Eye (tissue), 1 donor: ENCODE measurements around the gene KLHDC8A.

Experiments
- DNase-seq: peaks from one replicate; pipeline ENCODE4 v3.0.0-alpha.2; 2015

The KLHDC8A gene

DNA sequence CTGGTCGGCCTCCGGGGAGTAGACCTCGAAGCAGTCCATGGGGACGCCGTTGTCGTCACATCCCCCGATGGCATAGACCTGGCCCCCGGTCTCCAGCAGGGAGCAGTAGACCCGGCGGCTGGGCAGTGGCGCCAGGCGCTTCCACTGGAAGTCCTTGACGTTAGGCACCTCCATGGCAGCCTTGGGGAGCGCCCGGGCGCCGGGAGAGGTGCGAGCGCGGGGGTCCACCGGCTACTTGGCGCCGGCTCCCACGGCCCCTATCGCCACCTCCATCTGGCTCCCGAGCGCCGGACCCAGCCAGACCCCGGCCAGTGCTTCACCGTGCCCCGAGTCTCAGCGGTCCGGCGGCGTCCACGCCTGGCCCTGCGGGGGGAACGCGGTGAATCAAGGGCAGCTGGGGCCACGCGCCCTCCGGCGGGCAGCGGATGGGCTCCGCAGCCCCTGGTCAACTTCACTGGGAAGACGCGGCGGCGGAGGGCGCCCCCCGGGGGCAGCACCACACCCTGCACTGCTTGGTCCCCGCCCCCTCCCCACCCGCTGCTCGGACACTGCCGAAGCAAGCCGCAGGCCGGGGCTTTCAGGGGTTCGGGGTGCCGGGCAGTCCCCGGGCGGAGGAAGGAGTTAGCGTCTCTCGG, 13.2 kb downstream of the KLHDC8A start:
- peak; percentile 74 for DNase-seq

DNA sequence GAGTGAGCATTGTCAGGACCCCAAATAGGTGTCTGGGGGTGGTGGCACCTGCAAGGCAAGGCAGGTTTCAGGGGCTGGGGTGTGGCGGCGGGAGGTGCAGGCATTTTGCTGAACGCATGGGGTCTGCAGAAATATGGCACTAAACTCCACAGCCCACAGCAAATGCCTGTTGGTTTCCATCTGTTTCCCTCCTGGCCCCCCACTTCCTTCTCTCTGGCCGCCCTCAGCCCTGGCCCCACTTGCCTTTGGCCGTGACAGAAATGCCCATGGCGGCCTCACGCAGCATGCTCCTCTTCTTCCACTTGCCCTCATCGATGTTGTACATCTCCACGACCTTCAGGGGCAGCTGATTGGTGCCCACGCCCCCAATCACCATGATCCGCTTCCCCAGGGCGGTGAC, 13.7 kb downstream of the KLHDC8A start:
- no peak for DNase-seq

- no peak for DNase-seq
These were observed 16.0 kb downstream of the KLHDC8A start for GRCh38 chr1:205340676-205341075.

GRCh38 chr1:205339717-205340116, 17.0 kb downstream of the KLHDC8A start:
- no peak for DNase-seq

DNA sequence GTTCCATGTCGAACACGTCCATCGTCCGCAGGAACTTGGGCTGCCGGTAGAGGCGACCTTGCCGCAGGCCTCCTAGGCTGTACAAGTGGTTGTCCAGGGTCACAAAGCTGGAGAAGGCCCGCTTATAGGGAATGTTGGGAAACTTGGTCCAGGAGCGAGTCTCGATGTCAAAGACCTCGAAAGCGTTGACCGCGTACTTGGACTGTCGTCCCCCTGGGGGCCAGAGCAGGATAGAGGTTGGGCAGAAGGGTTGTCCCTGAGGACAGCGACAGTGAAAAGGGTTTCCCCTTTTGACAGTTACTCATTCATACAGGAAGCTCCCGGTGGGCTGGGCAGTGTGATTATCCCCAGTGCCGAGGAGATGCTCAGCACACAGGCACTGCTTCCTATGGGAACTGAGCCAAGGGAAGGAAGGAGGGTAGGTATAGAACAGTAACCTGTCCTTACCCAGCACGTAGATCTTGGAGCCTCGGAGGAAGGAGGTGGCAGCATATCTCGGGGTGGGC, 17.5 kb downstream of the KLHDC8A start:
- no peak for DNase-seq

DNA sequence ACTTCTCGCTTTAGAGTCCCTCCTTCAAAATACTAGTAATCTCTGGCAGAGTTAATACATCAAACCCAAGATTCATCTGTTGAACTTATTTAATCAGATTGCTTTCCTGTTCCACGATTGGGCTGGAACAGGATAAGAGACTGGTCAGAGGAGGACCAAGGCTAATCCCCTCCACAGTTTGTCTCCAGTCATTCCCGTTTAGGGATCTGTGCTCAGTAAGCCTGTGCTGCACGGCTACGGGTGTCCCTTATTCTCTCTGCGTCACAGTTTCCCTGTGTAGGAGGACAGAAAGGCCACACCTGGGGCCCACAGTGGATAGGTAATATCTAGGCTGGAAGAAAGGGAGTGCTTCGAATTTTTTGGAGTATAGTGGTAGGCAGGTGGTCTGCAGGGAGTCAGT, 18.7 kb downstream of the KLHDC8A start:
- no peak for DNase-seq

DNA sequence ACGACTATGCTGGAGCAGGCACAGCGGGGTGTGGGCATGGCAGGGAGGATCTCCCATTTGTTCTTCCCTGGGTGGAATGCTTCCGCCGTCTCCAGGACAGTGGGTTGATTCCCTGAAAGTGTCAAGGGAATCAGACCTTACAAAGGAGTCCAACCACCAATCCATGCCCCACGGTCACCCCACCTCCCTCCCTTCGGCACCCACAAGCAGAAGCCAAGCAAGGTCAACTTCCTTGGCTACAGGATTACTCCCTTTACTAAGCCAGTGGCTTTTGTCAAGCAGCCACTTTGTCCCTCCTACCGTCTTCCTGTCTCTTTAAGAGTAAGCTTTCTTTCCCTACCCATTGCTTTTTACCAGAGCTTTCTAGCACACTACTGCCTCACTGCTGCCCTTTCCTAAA, 19.2 kb downstream of the KLHDC8A start:
- no peak for DNase-seq

- peak; percentile 91 for DNase-seq
These were observed 21.0 kb downstream of the KLHDC8A start for GRCh38 chr1:205335692-205336091.

DNA sequence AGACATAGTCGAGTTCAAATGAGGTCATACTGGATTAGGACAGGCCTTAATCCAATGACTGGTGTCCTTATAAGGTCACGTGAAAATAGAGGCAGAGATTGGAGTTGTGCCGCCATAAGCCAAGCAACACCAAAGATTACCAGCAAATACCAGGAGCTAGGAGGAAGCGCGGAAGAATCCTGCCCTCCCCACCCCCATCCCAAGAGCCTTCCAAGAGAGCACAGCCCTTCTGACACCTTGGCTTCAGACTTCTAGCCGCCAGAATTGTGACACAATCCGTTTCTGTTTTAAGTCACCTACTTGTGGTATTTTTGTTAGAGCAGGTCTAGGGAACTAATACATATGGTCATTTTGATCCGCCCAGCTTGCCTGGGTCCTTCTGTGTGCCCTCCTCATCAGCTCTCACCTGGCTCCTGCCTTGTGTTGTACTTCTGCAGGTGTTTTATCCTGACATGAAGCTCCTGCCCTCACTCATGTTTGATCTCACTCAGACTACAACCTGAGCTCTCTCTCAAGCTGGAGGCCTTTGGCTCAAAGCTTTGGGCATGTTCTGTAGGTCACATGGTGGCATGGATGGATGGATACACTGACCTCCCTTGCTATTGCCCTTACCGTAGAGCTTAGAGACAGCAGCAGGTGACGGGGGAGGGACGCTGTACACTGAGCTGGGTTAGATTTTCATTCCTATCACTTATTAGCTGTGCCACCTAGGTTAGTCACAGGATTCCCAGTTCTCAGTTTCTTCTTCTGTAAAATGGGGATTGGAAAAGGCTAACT, 24.5 kb downstream of the KLHDC8A start:
- no peak for DNase-seq

DNA sequence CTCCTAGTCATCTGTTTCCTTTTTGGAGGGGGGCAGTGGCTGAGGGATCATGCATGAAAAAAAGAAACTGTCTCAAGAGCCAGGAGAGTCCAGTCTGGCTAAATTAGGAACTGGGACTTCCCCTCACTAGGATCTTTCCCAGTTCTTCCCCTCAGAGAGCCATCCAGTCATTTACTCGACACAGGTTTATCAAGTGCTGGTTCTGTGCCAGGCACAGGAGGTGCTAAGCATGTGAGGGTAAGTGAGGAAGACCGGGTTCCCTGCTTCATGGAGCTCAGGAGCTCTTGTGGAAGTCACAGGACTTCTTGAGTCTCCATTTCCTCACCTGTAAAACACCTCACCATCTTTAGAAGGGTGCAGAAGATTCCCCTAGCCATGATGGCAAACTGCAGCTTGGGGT, 26.6 kb downstream of the KLHDC8A start:
- DNase-seq = no peak

DNA sequence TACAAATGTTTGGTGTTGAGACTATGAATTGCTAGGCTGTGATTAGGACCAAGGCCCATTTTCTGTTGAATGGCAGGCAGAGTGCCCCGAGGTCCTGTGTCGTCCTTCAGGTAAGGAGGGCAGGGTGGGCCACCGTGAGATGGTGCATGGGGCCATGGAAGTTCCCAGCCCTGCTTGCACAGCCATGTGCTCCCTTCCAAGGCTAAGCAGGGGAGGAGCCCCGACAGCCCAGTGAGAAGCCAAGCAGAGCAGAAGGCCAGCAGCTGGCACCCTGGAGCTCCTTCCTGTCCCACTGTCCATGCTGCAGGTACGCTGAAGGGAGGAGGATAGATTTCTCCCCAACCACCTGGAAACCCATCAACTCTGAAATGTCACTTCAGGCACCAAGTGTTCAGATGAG, 27.0 kb downstream of the KLHDC8A start:
- DNase-seq = no peak

DNA sequence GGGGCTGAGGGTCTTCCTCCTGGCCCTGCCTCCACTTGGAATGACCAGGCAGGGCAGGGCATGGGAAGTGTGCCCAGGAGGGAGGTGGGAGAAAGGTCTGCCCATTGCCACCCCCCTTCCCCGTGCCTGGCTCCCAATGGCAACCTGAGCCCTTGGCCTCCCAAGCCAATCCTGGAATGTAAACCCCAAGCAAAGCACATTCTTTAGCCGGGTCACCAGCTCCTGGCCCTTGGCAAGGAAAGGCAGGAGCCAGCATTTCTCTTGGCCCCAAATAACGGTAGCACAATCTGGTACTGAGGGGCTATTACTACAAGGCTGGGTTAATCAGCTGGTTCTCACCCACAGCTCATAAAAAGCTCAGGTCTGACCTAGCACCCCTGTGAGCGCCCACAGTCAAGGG, 28.2 kb downstream of the KLHDC8A start:
- no peak for DNase-seq

- DNase-seq = no peak
These were observed 29.8 kb downstream of the KLHDC8A start for GRCh38 chr1:205326812-205327466.

DNA sequence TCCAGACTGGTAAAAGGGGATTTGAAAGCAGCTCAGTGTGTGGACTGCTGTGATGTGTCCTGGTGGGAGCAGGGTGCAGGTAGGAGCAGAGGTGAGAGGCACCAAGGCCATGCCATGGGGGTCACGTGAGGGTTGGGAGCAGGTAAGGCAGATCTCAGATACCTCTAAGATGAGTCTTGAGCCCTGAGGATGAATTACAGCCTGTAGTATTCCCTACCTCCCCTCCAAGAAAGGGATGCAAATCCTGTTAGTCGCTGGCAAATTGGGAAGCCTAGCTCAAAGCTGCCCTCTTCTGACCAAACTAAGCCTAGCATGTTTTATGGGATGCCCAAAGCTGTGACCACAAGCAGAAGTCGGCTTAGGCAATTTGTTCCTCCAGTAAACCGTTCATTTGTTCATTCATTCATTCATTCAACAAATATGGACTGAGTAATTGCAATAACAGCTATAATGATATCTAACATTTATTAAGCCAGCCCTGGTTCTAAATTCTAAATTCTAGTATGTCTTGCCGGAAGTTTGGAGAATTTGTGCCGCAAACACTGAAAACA, 31.3 kb downstream of the KLHDC8A start:
- DNase-seq = peak; percentile 90

DNA sequence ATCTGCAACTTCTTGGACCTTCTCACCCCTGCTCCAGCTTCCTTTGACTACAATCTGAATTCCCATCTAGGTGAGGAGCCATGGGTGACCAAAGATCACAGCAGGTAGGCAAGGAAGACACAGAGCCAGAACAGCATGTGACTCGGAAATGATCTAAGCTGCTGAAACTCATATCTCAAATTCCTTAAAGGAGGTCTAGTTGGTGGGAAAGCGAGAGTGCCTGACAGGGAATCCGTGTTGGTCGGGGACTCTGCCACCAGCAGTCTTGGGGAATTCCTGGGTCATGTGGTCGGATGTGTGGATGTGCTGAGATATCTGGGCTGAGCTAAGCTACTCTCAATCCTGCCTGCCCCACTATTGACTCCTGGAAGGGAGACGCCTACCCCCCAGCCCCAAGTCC, 31.9 kb downstream of the KLHDC8A start:
- no peak for DNase-seq

DNA sequence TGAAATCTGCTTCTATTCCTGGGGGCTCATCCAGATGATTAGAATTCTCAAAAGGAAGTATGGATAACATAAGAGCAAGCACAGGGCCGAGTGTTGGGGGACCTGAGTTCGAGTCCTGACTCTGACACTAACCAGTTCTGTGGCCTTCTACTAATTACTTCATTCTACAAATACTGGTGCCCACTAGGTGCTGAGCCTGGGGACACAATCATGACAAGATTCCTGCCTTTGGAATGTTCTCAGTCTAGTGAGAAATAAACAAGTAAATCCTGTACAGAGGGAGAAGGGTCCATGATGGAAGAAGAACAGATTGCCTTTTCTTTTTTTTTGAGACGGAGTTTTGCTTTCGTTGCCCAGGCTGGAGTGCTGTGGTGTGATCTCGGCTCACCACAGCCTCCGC, 32.9 kb downstream of the KLHDC8A start:
- no peak for DNase-seq

DNA sequence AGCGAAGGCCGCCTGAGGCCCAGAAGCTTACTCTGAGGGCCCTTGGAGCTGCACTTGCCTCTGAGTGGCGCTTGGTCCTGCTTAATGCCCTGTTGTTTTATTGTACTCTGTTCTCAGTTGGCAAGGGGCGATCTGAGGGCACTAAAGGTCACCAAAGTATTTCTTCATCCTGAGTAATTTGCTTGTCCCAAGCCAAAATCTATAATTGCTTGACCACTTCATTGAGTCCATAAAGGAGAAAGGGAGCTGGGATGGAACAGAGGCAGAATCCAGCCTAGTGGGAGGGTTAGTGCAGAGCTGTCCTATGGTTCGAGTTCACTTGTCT, 34.8 kb downstream of the KLHDC8A start:
- DNase-seq = no peak

DNA sequence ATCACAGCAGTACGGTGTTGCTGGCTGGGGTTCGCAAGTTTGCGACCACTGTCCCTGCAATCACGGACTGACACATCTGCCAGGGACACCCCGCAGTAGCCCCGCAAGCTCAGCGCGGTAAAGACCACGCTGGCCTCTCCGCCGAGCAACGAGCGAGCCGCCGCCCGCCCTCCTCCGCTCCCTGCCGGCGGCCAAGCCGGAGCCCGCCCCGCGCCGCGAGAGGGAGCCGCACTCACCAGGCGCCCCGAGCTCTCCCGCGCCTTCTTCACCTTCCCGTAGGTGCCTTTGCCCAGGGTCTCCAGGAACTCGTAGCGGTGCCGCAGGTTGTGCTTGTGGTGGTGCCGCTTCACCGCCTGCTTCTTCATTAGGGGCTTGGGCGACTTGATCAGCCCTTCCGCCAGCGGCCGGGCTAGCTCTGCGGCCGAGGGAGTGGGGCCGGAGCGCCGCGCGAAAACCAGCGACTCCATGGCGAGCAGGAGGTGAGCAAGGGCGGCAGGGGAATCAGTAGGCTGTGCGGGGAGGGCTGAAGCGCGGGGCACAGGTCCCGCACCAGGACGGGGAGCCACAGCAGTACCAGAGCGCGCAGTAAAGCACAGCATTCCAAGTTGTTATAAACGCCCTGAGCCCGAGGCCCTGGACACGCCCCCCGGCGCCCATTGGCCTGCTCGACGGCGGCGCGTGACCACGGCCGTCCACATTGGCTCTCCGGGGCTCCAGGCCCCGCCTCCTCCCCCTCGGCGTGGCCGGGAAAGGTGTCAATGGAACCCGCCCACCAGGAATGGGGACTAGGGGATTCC, 35.4 kb downstream of the KLHDC8A start, which contains the start of gene NUAK2:
Gene NUAK2 (minus strand): TSS at position 584 of the 797 bp plus-strand sequence. CDS start 117 bp downstream, at position 467.
- DNase-seq = peak; percentile 96

DNA sequence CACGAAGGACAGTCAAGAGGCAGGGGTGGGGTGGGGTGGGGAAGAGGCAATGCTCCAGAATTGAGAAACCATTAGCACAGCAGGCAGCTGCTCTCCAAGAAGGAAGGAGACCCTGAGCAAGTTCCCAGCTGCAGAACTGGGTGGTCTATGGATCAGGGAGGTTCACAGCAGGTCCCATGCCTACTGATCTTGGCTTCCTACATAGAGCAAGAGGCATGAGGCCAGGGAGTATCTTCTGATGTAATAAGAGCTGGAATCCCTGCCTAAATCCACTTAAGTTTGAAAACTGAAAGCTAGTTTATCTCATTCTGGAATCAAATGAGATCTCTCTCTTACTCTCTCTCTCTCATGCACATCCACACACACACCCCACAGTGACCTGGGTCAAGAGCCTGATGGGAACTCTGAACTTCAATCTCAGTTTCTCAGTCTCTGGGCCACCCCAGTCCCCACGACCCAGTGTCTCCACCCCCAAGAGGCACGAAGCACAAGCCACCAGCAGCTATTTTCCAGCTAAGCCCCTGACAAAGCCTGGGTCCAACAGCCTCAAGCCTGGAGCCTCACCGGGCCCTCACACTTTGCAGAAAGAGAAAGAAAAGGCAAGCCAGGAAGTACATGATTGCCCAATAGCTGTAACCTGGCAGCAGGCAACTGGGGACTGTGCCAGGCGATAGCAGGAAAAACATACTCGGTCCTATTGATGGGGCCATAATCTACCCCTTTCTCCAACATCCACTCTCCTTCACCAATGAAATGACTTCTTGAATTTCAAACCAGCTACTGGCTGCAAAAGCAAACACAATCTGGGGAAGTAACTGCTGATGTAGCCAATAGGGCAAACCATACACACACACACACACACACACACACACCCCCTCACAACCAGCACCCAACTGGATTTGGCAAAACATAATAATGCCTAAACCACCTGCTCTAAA, 37.4 kb downstream of the KLHDC8A start:
- DNase-seq = no peak

- DNase-seq = no peak
These were observed 38.3 kb downstream of the KLHDC8A start for GRCh38 chr1:205318231-205318991.
